GM04504 (cell line): Measurements from ENCODE around the gene PIP5K1C.
"Not testable (repeated sequence)": the region's sequence is repeated elsewhere in the genome, so short reads cannot be mapped to it uniquely, and the experiment has no call there.

Experiments used
- DNase-seq: peaks from one replicate; pipeline ENCODE4 v3.0.0-alpha.2; 2012; ENCODE audit warnings: low read depth

The PIP5K1C gene

GRCh38 chr19:3673506-3674439 lies 26.5 kb downstream of the PIP5K1C start:
- DNase-seq: no peak

DNA sequence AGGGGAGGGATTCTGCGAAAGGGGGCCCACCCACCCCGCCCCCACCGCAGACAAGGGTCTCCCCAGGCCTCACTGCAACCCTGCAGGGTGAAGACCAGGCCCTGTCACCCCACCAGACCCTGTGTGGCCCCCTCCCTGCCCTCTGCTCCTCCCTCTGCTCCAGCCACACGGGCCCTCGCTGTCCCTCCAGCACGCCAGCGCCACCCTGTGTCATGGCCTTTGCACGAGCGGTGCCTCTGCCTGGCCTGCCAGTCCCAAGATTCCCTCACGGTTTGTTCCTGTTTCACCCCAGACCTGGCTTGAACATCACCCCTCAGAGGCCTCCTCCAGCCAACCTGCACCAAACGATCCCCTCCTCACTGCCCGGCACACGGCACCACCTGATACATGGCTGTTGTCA lies 27.3 kb downstream of the PIP5K1C start:
- no peak for DNase-seq

DNA sequence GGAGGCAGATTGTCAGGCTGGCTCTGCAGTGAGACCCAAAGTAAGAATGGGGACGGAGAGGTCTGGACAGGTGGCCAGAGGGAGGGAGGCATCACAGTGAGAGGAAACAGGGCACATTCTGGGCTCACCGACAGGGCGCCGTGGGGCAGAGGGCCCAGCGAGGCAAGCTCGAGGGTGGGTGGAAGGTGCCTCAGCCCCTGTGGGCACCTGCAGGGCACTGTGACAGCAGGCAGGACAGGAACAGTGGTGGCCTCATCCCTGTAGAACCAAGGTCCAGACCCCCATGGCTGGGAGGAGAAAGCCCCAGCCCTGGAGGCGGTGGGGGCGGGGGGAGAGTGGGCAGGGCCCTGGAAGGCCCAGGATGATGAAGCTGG lies 27.7 kb downstream of the PIP5K1C start:
- DNase-seq: no peak

GRCh38 chr19:3671680-3672574 lies 28.3 kb downstream of the PIP5K1C start:
- DNase-seq: no peak

GRCh38 chr19:3670796-3671679 lies 29.2 kb downstream of the PIP5K1C start:
- peak; percentile 50 for DNase-seq

DNA sequence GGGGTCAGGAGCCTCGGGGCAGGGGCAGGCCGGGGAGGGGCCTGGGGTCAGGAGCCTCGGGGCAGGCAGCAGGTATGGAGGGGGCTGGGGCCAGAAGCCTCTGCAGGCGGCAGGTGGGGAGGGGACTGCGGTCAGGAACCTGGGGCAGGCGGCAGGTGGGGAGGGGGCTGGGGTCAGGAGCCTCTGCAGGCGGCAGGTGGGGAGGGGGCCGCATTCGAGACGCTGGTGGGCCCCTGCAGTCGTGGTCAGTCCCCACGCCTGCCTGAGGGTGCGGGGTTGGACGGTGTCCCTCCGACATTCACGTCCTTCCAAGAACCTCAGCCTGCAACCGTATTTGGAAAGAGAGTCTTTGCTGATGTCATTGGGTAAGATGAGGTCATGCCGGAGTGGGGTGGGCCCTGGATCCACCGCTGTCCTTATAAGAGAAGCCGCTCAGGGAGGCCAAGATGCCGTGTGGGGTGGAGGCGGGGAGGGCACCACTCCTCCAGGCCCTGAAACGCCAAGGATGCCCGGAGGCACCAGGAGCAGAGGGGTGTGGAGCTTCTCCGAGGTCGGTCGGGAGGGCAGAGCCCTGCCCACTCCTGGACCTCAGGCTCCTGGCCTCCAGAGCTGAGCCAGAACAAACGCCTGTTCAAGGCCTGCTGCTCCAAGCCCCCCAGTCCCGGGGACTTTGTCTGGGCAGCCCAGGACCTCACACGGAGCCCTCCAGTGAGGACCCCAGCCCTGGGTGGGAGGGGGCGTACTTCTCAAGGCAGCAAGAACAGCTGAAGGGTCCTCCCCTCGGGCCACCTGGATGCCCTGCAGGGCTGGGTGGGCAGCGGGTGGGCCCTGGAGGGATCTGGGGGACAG lies 30.1 kb downstream of the PIP5K1C start:
- DNase-seq: peak; percentile 79

DNA sequence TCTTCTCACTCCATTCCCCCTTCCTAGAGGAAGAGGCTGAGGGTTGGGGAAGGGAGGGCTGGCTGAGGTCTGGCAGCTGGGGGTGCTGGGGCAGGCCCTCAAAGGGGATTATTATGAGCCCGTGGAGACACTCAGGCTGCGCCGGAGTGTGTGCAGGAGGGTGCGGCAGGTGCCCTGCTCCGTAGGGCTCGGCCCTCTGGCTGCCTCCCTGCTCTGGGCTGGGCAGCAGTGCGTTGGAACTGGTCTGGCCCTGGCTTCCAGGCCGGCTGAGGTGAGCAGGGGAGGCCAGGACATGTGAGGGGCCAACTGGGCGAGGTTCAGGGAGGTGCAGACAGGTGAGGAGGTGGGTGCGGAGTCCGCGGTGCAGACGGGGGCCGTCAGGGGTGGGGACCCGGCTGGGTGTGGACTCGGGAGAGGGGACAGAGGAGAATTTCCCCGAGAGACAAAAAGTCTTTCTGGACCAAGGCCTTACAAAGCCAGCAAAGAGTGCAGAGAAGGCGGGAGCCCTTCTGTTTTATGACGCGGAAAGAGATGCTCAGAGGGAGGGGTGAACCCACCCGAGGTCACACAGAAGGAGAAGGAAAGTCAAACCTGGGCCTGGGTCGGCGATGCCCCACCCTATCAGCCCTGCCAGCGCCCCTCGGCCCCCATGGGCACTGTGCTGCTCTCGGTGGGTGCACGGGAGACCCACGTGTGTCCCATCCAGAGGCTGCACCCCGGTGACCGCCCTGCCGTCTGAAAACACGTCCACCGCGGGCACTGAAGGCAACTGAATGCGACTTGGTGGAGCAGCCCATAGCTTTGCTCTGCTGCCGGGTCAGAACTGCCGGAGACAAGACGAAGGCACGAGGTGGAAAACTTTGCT lies 31.0 kb downstream of the PIP5K1C start:
- no peak for DNase-seq

GRCh38 chr19:3668331-3669081 lies 31.8 kb downstream of the PIP5K1C start:
- DNase-seq: no peak

GRCh38 chr19:3667766-3668165 lies 32.5 kb downstream of the PIP5K1C start:
- DNase-seq: no peak

GRCh38 chr19:3667037-3667638 lies 33.1 kb downstream of the PIP5K1C start:
- no peak for DNase-seq

- DNase-seq: not testable (repeated sequence)
Observed at GRCh38 chr19:3666545-3666856, 33.8 kb downstream of the PIP5K1C start.

DNA sequence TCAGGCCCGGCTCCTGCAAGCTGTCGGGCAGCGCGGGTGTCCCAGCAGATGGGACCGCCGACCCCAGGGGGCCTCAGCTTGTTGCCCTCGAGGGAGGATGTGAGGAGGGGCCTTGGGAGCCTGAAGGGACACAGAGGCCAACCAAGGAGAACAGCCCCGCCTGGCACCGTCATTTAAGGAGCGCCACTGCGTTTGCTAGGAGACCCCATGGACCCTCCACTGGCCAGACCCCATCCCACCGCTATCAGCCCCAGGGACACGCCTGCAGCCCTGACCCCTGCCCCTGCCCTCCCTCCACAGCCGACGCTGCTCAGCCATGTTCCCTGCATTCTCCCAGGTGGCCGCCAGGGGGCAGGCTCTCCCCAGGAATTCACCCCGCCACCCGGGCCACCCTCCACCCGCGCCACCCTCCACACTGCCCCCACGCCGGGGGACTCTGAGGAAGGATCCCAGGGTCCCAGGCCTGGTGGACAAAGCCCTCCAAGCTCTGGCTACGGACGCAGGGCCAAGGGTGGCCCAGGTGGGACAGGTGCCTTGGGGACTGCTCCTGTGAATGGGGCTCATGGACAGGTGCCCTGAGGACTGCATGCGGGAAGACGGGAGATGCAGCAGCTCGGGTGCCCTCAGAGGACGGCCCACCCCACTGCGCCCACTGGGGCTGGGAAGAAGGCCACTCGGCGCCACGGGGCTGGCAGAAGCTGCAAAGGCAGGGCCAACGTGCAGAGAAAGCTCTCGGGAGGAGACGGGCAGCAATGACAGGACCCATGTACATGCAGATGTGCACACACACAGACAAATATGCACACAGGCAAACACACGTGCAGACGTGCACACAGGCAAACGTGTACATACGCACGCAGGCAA lies 34.4 kb downstream of the PIP5K1C start:
- no peak for DNase-seq

DNA sequence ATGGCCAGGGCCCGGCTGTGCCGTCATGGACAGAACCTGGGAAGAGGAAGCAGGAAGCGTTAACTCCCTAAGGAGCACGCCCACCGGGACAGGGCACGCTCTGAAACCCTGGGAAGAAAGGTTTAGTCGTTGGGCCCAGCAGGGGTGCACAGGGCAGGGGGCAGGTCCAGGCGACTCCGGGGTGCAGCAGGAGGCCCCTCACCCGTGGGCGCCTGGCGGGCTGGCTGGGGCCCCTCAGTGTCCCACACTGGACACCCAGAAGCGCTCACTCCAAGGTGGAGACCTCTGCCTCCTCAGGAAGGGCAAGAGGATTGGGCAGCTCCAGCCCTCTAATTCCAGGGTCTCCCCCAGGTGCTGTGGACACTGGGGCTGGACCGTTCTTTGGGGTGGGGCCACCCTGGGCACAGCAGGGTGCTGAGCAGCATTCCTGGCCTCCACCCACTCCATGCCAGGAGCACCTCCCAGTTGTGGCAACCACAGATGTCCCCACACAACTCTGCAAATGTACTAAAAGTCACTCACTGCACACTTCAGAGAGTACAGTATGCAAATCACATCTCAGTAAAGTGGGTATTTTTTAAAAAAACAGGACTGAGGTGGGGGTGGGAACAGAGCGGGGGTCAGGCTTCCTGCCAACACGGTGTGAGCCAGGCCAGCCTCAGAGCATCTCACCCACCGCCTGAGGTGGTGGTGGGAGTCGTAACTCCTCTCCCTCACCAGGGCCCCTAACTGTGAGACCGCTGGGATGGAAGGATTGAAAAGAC lies 35.2 kb downstream of the PIP5K1C start:
- DNase-seq: no peak

DNA sequence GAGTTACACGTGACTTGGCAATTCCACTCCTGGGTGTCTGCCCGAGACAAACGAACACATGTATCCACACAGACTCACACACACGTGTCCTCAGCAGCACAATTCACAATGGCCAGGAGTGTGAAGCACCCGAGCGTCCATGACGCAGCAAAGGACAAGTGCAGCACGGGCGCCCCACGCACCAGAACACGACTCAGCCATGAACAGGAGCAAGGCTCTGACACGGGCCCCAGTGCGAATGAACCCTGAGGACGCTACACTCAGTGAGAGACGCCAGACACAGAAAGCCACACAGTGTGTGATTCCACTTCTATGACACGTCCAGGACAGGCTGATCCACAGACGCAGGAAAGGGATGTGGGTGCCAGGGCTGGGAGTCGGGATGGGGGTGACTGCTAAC lies 36.4 kb downstream of the PIP5K1C start:
- DNase-seq: no peak

DNA sequence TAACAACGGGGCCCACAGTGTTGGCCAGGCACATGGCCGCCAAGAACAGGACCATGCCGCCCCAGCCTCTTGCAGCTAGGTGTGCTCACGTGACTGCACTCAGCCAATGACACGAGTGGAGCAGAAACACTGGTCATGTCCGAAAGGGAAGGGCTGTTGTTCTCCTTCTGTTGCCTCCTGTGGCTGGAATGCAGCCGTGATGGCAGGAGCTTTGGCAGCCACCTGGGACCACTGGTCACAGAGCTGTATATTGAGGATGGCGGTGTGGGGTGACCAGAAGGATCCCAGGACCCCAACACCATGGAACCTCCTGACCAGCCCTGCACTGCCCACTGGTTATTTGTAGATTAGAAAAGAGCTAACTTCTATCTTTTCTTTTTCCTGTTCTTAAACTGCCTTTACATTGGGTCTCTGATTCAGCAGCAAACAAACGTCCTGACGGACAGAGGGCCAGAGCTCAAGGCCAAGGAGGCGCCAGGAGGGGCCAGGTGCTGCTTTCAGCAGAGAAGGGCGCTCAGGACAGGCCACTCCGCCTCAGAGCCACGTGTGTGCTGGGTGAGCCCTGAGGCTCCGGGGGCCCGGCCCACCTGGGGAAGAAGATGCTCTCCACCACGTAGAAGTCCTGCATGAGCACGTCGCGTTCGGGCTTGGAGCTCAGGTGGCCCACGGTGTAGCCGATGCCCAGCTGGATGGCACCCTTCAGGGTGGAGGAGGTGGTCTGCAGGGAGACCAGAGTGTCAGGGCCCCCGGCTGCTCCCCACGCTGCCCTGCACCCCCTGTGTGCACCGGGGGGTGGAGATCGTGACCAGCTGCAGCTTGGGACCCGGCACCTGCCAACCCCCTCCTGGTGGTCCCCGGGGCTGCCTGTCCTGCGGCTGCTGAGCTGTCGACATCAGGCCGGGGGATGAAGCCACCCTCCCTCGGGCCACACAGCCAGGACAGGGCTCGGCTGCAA lies 38.7 kb downstream of the PIP5K1C start:
- DNase-seq: no peak
